Skeletal muscle satellite cell (primary cell): Measurements from ENCODE around the gene LPGAT1.

Source experiments
- H3K27me3 ChIP-seq: 2 replicates; pipeline ENCODE4 v1.7.0; 2013; ENCODE audit warnings: low read length; ENCODE audit not compliant: control insufficient read depth, insufficient read depth
- H3K36me3 ChIP-seq: 2 replicates; pipeline ENCODE4 v1.7.0; 2013; ENCODE audit warnings: mild to moderate bottlenecking, control low read depth, low read length; ENCODE audit not compliant: insufficient read depth
- H3K4me1 ChIP-seq: 2 replicates; pipeline ENCODE4 v1.7.0; 2013; ENCODE audit warnings: low read length; ENCODE audit not compliant: control insufficient read depth, insufficient read depth
- H3K4me2 ChIP-seq: 2 replicates; pipeline ENCODE4 v1.7.0; 2013; ENCODE audit warnings: mild to moderate bottlenecking, low read length
- H3K4me3 ChIP-seq: 2 replicates; pipeline ENCODE4 v1.7.0; 2013; ENCODE audit warnings: low read length
- H3K9ac ChIP-seq: 2 replicates; pipeline ENCODE4 v1.7.0; 2013; ENCODE audit warnings: mild to moderate bottlenecking, low read depth, low read length, moderate library complexity
- H3K9me3 ChIP-seq: replicated peaks from 2 replicates; pipeline ENCODE4 v1.7.0; 2013; ENCODE audit warnings: mild to moderate bottlenecking, control low read depth, low read length

LPGAT1 gene

GRCh38 chr1:211739671-211740411 is 90.7 kb downstream of the LPGAT1 start:
- Histone ChIP-seq H3K4me3 (no peak overlapping the region), H3K9ac (no peak overlapping the region), H3K36me3 (no peaks in the 10 kb centered on the region)

GRCh38 chr1:211738691-211739301 is 91.8 kb downstream of the LPGAT1 start:
- Histone ChIP-seq H3K4me1 (peaks cover 22% of the 10 kb centered on the region), H3K4me2 (no peak overlapping the region), H3K36me3 (no peaks in the 10 kb centered on the region), H3K9ac (no peak overlapping the region), H3K27me3 (no peaks in the 10 kb centered on the region), H3K9me3 (no peaks in the 10 kb centered on the region), H3K4me3 (no peak overlapping the region)

More at GRCh38 chr1:211739671-211740411, 90.7 kb downstream of the LPGAT1 start:
- H3K4me2 ChIP-seq, result no peak overlapping the region
- no peaks in the 10 kb centered on the region for H3K9me3 ChIP-seq
- H3K27me3 ChIP-seq, result no peaks in the 10 kb centered on the region
- H3K4me1 ChIP-seq, result peaks cover 22% of the 10 kb centered on the region

GRCh38 chr1:211738096-211738690 is 92.4 kb downstream of the LPGAT1 start:
- H3K4me1 ChIP-seq, result peaks cover 22% of the 10 kb centered on the region
- H3K4me2 ChIP-seq, result no peak overlapping the region
- H3K9ac ChIP-seq, result no peak overlapping the region
- no peaks in the 10 kb centered on the region for H3K36me3 ChIP-seq
- no peaks in the 10 kb centered on the region for H3K27me3 ChIP-seq
- H3K4me3 ChIP-seq, result no peak overlapping the region
- no peaks in the 10 kb centered on the region for H3K9me3 ChIP-seq

- Histone ChIP-seq H3K9me3 (no peaks in the 10 kb centered on the region), H3K4me1 (peaks cover 22% of the 10 kb centered on the region), H3K9ac (no peak overlapping the region), H3K36me3 (no peaks in the 10 kb centered on the region), H3K27me3 (peaks cover 3% of the 10 kb centered on the region), H3K4me2 (no peak overlapping the region), H3K4me3 (no peak overlapping the region)
Observed at GRCh38 chr1:211737115-211738035, 93.2 kb downstream of the LPGAT1 start.

GRCh38 chr1:211736351-211736915 is 94.1 kb downstream of the LPGAT1 start:
- Histone ChIP-seq H3K9ac (no peak overlapping the region), H3K36me3 (no peaks in the 10 kb centered on the region), H3K9me3 (no peaks in the 10 kb centered on the region), H3K4me2 (no peak overlapping the region), H3K4me1 (peaks cover 14% of the 10 kb centered on the region), H3K27me3 (peaks cover 3% of the 10 kb centered on the region), H3K4me3 (no peak overlapping the region)

- H3K4me3 ChIP-seq, result peak overlapping the region; percentile 15
- peak overlapping the region; percentile 51 for H3K4me2 ChIP-seq
- H3K9ac ChIP-seq, result no peak overlapping the region
- no peaks in the 10 kb centered on the region for H3K36me3 ChIP-seq
- no peaks in the 10 kb centered on the region for H3K9me3 ChIP-seq
- H3K27me3 ChIP-seq, result peaks cover 3% of the 10 kb centered on the region
- peaks cover 14% of the 10 kb centered on the region for H3K4me1 ChIP-seq
Observed at GRCh38 chr1:211735208-211736170, 95.1 kb downstream of the LPGAT1 start.

- Histone ChIP-seq H3K9ac (no peak overlapping the region), H3K9me3 (no peaks in the 10 kb centered on the region), H3K4me2 (no peak overlapping the region), H3K36me3 (no peaks in the 10 kb centered on the region), H3K27me3 (peaks cover 3% of the 10 kb centered on the region), H3K4me3 (no peak overlapping the region), H3K4me1 (peaks cover 14% of the 10 kb centered on the region)
Observed at GRCh38 chr1:211734791-211735190, 95.8 kb downstream of the LPGAT1 start.

GRCh38 chr1:211734359-211734758 is 96.2 kb downstream of the LPGAT1 start:
- Histone ChIP-seq H3K9me3 (no peaks in the 10 kb centered on the region), H3K27me3 (peaks cover 3% of the 10 kb centered on the region), H3K4me1 (peaks cover 14% of the 10 kb centered on the region), H3K9ac (no peak overlapping the region), H3K4me2 (no peak overlapping the region), H3K36me3 (no peaks in the 10 kb centered on the region), H3K4me3 (no peak overlapping the region)

- Histone ChIP-seq H3K4me3 (no peak overlapping the region), H3K4me1 (peaks cover 14% of the 10 kb centered on the region), H3K9me3 (no peaks in the 10 kb centered on the region), H3K36me3 (no peaks in the 10 kb centered on the region), H3K27me3 (peaks cover 4% of the 10 kb centered on the region), H3K9ac (no peak overlapping the region), H3K4me2 (no peak overlapping the region)
Observed at GRCh38 chr1:211732293-211732980, 98.1 kb downstream of the LPGAT1 start.
